A673 (cell line): Measurements from ENCODE around the gene CHMP1B. TPM values are rescaled to one million over a fixed set of nuclear protein-coding genes. Genes with fewer than 3 reads are reported as not detected.

Source experiments
- BruUV-seq: library from RNA; stranded (reverse); fragments of 400-500 nt; replicated peaks from 2 replicates; lab custom pipeline; 2021; lab: Mats Ljungman, UMichigan
- CTCF ChIA-PET: fragments of 300-600 bp; sonication (Branson Sonifier 250); formaldehyde crosslinking; loops from one replicate; lab custom pipeline; 2022; ENCODE audit warnings: antibody characterized with exemption; lab: Charles Lee
- POLR2A ChIA-PET: fragments of 300-600 bp; sonication (Branson Sonifier 250); formaldehyde crosslinking; loops from one replicate; lab custom pipeline; 2022; ENCODE audit warnings: antibody characterized with exemption; ENCODE audit not compliant: low non-redundant PET; lab: Charles Lee
- DNase-seq: peaks from one replicate; pipeline ENCODE4 v3.0.0-alpha.2; 2015; ENCODE audit warnings: low spot score
- H3K27ac ChIP-seq: fragments of 200-600 bp; sonication (generic); 2 replicates; pipeline ENCODE4 v1.5.1; 2016; ENCODE audit warnings: mixed run types, low read depth, mild to moderate bottlenecking, mixed read lengths, antibody characterized with exemption, low read length; ENCODE audit not compliant: poor library complexity, severe bottlenecking
- H3K27me3 ChIP-seq: fragments of 200-600 bp; sonication (generic); replicated peaks from 2 replicates; pipeline ENCODE4 v1.6.1; 2017; ENCODE audit warnings: mixed run types, low read depth, mild to moderate bottlenecking, mixed read lengths, antibody characterized with exemption, low read length; ENCODE audit not compliant: insufficient read depth, poor library complexity
- H3K36me3 ChIP-seq: fragments of 200-600 bp; sonication (generic); 2 replicates; pipeline ENCODE4 v1.6.1; 2016; ENCODE audit warnings: mixed run types, mild to moderate bottlenecking, mixed read lengths, antibody characterized with exemption, low read length; ENCODE audit not compliant: insufficient read depth, poor library complexity, severe bottlenecking
- H3K4me1 ChIP-seq: fragments of 200-600 bp; sonication (generic); 2 replicates; pipeline ENCODE4 v1.6.1; 2017; ENCODE audit warnings: mixed run types, mild to moderate bottlenecking, mixed read lengths, antibody characterized with exemption, low read length; ENCODE audit not compliant: insufficient read depth, poor library complexity, severe bottlenecking
- H3K4me3 ChIP-seq: fragments of 200-600 bp; sonication (generic); 2 replicates; pipeline ENCODE4 v1.5.1; 2016; ENCODE audit warnings: low read depth, mixed run types, mild to moderate bottlenecking, mixed read lengths, low read length; ENCODE audit not compliant: poor library complexity, severe bottlenecking
- H3K9me3 ChIP-seq: fragments of 200-600 bp; sonication (generic); 2 replicates; pipeline ENCODE4 v1.6.1; 2016; ENCODE audit warnings: mixed run types, low read depth, mild to moderate bottlenecking, mixed read lengths, antibody characterized with exemption, low read length; ENCODE audit not compliant: poor library complexity, severe bottlenecking
- CTCF ChIP-seq: fragments of 300-800, 200-600 bp; sonication (generic); conservative IDR thresholded peaks from 2 replicates; pipeline ENCODE4 v1.5.1; 2017; ENCODE audit warnings: low read depth, mild to moderate bottlenecking, antibody characterized with exemption, low read length, moderate library complexity, mixed read lengths
- EZH2 ChIP-seq: fragments of 200-600 bp; sonication (generic); IDR thresholded peaks from 2 replicates; pipeline ENCODE4 v1.6.1; 2017; ENCODE audit warnings: borderline replicate concordance, low read depth, mild to moderate bottlenecking, mixed read lengths, antibody characterized with exemption, low read length; ENCODE audit not compliant: poor library complexity, severe bottlenecking
- intact Hi-C: fragments of 100-400 bp; cut with micrococcal nuclease; formaldehyde crosslinking; loops from one replicate; pipeline ENCODE4 v1.10.0; 2022; ENCODE audit not compliant: unreplicated experiment
- total RNA-seq: library from RNA; stranded (reverse); gene quantifications from 2 replicates; pipeline ENCODE4 v1.2.3, GENCODE V29; 2021

The CHMP1B gene
- total RNA-seq, 1 experiment from 2014 or later = 17.1 TPM

GRCh38 chr18:11809895-11810294, 41.3 kb upstream of the CHMP1B start:
- POLR2A ChIA-PET = no interaction called here
- no peaks in the 10 kb centered on the region for H3K4me1 ChIP-seq

GRCh38 chr18:11810379-11810778, 40.8 kb upstream of the CHMP1B start:
- no peaks in the 10 kb centered on the region for H3K9me3 ChIP-seq
- H3K36me3 ChIP-seq = no peaks in the 10 kb centered on the region
- H3K4me3 ChIP-seq = no peak overlapping the region
- H3K27ac ChIP-seq = no peak overlapping the region
- BruUV-seq = no TSS peak
- H3K4me1 ChIP-seq = no peaks in the 10 kb centered on the region
- POLR2A ChIA-PET = no interaction called here
- CTCF ChIA-PET = no interaction called here
- TF ChIP-seq EZH2 (no peak), CTCF (no peak)
- intact Hi-C loops = no loop called here
- no peak for DNase-seq
- peaks cover 4% of the 10 kb centered on the region for H3K27me3 ChIP-seq

More at GRCh38 chr18:11809895-11810294, 41.3 kb upstream of the CHMP1B start:
- no TSS peak for BruUV-seq
- CTCF ChIA-PET = no interaction called here
- Histone ChIP-seq H3K27ac (no peak overlapping the region), H3K36me3 (no peaks in the 10 kb centered on the region), H3K9me3 (no peaks in the 10 kb centered on the region), H3K27me3 (peaks cover 4% of the 10 kb centered on the region), H3K4me3 (no peak overlapping the region)
- no peak for DNase-seq
- no peak for TF ChIP-seq EZH2
- TF ChIP-seq CTCF = no peak
- intact Hi-C loops = no loop called here

GRCh38 chr18:11811009-11811408, 40.2 kb upstream of the CHMP1B start:
- no peak for DNase-seq
- Histone ChIP-seq H3K9me3 (no peaks in the 10 kb centered on the region), H3K36me3 (no peaks in the 10 kb centered on the region), H3K4me1 (no peaks in the 10 kb centered on the region), H3K4me3 (no peak overlapping the region), H3K27me3 (peaks cover 2% of the 10 kb centered on the region), H3K27ac (no peak overlapping the region)
- intact Hi-C loops = no loop called here
- ChIA-PET POLR2A (no interaction called here), CTCF (no interaction called here)
- TF ChIP-seq CTCF = no peak
- no peak for TF ChIP-seq EZH2
- BruUV-seq = no TSS peak
